Activated CD4-positive, alpha-beta T cell treated with anti-CD3 and anti-CD28 coated beads for 1 hour (primary cell): Measurements from ENCODE around the gene TRIM36.
A peak's percentile ranks its signal among the peaks of the same experiment; 100 is the strongest.

Source experiments
- DNase-seq: peaks from one replicate; pipeline ENCODE4 v3.0.0-alpha.2; 2020

The TRIM36 gene

GRCh38 chr5:115169487-115170133, at the start of gene TRIM36:
Gene TRIM36, minus strand, starts transcription at chr5:115169908. Its CDS starts 274 bp downstream, at chr5:115169634.
- peak; percentile 77 for DNase-seq

- DNase-seq = no peak
These were observed 44.8 kb upstream of the TRIM36 start for GRCh38 chr5:115214541-115214940.

- DNase-seq = no peak
These were observed 39.6 kb upstream of the TRIM36 start for GRCh38 chr5:115209279-115209678.

- DNase-seq = no peak
These were observed 33.2 kb upstream of the TRIM36 start for GRCh38 chr5:115202952-115203351.

- no peak for DNase-seq
These were observed 26.5 kb upstream of the TRIM36 start for GRCh38 chr5:115196161-115196560.

GRCh38 chr5:115194676-115195075, 25.0 kb upstream of the TRIM36 start:
- no peak for DNase-seq

- no peak for DNase-seq
These were observed 23.6 kb upstream of the TRIM36 start for GRCh38 chr5:115193295-115193694.

- DNase-seq = no peak
These were observed 22.4 kb upstream of the TRIM36 start for GRCh38 chr5:115192098-115192497.

GRCh38 chr5:115191474-115192031, 21.8 kb upstream of the TRIM36 start:
- DNase-seq = no peak

GRCh38 chr5:115190388-115190787, 20.7 kb upstream of the TRIM36 start:
- DNase-seq = no peak

- DNase-seq = no peak
These were observed 20.2 kb upstream of the TRIM36 start for GRCh38 chr5:115189866-115190265.

- no peak for DNase-seq
These were observed 17.1 kb upstream of the TRIM36 start for GRCh38 chr5:115186794-115187193.

- DNase-seq = no peak
These were observed 15.1 kb upstream of the TRIM36 start for GRCh38 chr5:115184770-115185169.

- DNase-seq = no peak
These were observed 12.0 kb upstream of the TRIM36 start for GRCh38 chr5:115181757-115182156.

- no peak for DNase-seq
These were observed 10.5 kb upstream of the TRIM36 start for GRCh38 chr5:115180165-115180709.

- DNase-seq = no peak
These were observed 9.9 kb upstream of the TRIM36 start for GRCh38 chr5:115179394-115180164.

- DNase-seq = no peak
These were observed 9.3 kb upstream of the TRIM36 start for GRCh38 chr5:115179030-115179393.

GRCh38 chr5:115170929-115171510, 1.3 kb upstream of the TRIM36 start:
- no peak for DNase-seq

GRCh38 chr5:115170134-115170928, 623 bp upstream of the TRIM36 start:
- DNase-seq = no peak

GRCh38 chr5:115168829-115169486, 750 bp downstream of the TRIM36 start:
- no peak for DNase-seq

- DNase-seq = no peak
These were observed 2.8 kb downstream of the TRIM36 start for GRCh38 chr5:115166744-115167393.

GRCh38 chr5:115165790-115166189, 3.9 kb downstream of the TRIM36 start:
- no peak for DNase-seq
